ENCODE data around the gene MPND. TPM values are rescaled to one million over a fixed set of nuclear protein-coding genes. Genes with fewer than 3 reads are reported as not detected.

MPND gene
- total RNA-seq, 1 experiment from 2014 or later, result 4.6 TPM

DNA sequence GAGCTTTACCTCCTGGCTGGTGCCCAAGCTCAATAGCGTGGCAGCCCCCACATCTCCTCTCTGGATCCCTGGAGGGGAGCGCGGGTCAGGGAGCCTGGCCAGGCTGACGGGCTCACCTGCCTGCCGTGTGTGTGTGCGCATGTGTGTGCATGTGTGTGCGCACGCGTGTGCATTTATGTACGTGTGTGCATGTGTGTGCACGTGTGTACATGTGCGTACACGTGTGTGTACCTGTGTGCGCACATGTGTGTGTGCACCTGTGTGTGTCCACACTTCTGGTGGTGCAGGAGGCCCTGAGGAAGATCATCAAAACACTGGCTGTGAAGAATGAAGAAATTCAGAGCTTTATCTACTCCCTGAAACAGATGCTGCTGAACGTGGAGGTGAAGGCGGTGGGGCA, 37.7 kb upstream of the MPND start:
- Histone ChIP-seq H3K36me3 (no peaks in the 10 kb centered on the region), H3K9me3 (replicated peaks) (no peaks in the 10 kb centered on the region), H3K4me1 (replicated peaks) (no peaks in the 10 kb centered on the region), H3K27ac (no peak overlapping the region), H3K4me3 (no peak overlapping the region), H3K27me3 (replicated peaks) (no peaks in the 10 kb centered on the region)
- no peak for DNase-seq (ENCODE audit: low read depth in 1 of 2, low spot score in 2 of 2)

DNA sequence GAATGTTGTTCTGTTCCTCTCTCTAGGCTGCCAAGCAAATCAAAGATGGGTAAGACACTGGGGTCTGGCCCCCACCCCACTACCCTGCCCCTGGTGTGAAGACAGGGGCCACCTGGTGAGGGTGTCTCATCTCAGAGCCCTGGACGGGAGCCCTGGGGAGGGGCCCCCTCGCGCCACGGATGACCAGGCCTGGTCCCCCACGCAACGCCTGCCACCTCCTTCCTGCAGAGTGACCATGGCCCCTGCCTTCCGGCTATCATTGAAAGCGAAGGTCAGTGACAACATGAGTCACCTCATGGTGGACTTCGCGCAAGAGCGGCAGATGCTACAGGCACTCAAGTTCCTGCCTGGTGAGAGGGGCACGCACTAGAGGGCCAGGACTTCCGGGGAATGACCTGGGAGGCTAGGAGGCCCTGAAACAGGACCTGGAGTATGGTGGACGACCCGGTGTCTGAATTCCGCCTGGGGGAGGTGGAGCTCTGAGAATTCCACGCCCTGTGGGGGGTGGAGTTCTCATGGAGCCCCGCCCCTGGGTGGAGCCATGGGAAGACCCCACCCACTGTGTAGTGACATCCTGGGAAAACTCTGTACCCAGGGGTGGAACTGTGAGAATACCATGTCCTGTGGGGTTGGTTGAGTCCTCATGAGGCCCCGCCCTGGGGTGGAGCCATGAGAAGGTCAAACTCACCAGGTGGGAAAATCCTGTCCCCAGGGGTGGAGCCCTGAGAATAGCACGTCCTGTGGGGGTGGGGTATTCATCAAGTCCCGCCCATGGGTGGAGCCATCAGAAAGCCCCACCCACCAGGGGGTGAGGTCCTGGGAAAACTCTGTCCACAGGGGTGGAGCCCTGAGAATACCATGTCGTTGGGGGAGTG, 32.9 kb upstream of the MPND start:
- H3K36me3 ChIP-seq, result no peaks in the 10 kb centered on the region
- H3K4me1 ChIP-seq (replicated peaks), result no peaks in the 10 kb centered on the region
- no peaks in the 10 kb centered on the region for H3K9me3 ChIP-seq (replicated peaks)
- no peak overlapping the region for H3K27ac ChIP-seq
- no peak for DNase-seq (ENCODE audit: low read depth in 1 of 2, low spot score in 2 of 2)
- H3K27me3 ChIP-seq (replicated peaks), result no peaks in the 10 kb centered on the region
- H3K4me3 ChIP-seq, result no peak overlapping the region

DNA sequence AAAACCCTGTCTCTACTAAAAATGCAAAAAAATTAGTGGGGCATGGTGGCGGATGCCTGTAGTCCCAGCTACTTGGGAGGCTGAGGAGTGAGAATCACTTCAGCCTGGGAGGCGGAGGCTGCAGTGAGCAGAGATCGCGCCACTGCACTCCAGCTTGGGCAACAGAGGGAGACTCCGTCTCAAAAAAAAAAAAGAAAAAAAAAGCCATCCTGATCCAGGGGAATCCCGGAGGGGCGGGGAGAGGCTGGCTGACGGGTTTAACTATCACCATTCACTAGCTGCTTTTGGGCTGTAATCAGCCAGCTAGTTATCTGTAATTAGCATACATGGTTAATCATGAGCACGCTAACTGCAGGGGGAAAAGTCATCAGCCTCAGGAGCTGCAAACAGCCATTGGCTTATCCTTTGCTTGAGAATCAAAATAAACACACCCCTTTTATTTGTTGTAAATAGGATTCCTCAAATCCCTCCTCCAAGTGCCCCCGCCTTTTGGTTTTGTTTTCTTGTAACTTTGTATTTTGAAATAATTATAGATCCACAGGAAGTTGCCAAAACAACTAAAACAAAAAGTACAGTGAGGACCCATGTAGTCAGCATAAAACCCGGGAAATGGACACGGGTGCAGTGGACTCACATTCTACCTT, 29.4 kb upstream of the MPND start:
- no peaks in the 10 kb centered on the region for H3K27me3 ChIP-seq (replicated peaks)
- H3K4me3 ChIP-seq, result no peak overlapping the region
- no peaks in the 10 kb centered on the region for H3K4me1 ChIP-seq (replicated peaks)
- H3K27ac ChIP-seq, result no peak overlapping the region
- DNase-seq (ENCODE audit: low read depth in 1 of 2, low spot score in 2 of 2), result no peak
- H3K9me3 ChIP-seq (replicated peaks), result no peaks in the 10 kb centered on the region
- no peaks in the 10 kb centered on the region for H3K36me3 ChIP-seq

DNA sequence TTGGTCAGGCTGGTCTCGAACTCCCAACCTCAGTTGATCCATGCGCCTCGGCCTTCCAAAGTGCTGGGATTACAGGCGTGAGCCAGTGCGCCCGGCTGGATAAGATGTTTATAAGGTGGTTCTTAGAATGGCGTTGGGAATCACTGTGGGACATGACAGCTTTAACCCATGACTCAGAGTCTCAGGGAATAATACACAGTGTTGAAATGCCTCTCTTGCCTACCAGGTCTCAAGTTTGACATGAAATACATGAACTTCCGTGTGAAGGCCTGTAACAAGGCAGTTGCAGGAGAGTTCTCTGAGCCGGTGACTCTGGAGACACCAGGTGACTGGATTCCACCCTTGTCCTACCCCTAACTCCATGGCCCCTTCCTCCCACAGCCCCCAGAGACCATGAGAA, 26.4 kb upstream of the MPND start:
- Histone ChIP-seq H3K4me1 (replicated peaks) (no peaks in the 10 kb centered on the region), H3K9me3 (replicated peaks) (no peaks in the 10 kb centered on the region), H3K4me3 (no peak overlapping the region), H3K27me3 (replicated peaks) (no peaks in the 10 kb centered on the region), H3K36me3 (no peaks in the 10 kb centered on the region), H3K27ac (no peak overlapping the region)
- no peak for DNase-seq (ENCODE audit: low read depth in 1 of 2, low spot score in 2 of 2)

DNA sequence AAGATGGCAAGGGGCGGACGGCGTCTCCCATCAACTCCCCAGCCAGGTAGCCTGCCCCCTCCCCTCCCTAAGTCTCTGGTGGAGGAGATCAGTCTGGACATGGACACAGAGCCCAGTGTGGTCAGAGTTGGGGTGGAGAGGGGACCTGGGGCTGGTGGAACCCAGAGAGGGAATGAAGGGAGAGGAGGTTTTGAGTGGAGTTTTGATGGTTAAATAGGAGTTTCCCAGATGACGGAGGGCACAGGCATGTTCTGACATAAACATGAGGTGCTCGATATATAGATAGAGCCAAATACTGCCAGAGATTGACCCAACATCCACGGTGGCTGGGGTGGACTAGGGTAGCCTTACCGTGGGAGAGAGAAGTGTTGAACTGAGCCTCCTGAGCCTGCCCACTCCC, 24.9 kb upstream of the MPND start:
- no peaks in the 10 kb centered on the region for H3K36me3 ChIP-seq
- DNase-seq (ENCODE audit: low read depth in 1 of 2, low spot score in 2 of 2), result no peak
- H3K9me3 ChIP-seq (replicated peaks), result no peaks in the 10 kb centered on the region
- H3K27ac ChIP-seq, result no peak overlapping the region
- no peaks in the 10 kb centered on the region for H3K4me1 ChIP-seq (replicated peaks)
- H3K4me3 ChIP-seq, result no peak overlapping the region
- H3K27me3 ChIP-seq (replicated peaks), result no peaks in the 10 kb centered on the region

DNA sequence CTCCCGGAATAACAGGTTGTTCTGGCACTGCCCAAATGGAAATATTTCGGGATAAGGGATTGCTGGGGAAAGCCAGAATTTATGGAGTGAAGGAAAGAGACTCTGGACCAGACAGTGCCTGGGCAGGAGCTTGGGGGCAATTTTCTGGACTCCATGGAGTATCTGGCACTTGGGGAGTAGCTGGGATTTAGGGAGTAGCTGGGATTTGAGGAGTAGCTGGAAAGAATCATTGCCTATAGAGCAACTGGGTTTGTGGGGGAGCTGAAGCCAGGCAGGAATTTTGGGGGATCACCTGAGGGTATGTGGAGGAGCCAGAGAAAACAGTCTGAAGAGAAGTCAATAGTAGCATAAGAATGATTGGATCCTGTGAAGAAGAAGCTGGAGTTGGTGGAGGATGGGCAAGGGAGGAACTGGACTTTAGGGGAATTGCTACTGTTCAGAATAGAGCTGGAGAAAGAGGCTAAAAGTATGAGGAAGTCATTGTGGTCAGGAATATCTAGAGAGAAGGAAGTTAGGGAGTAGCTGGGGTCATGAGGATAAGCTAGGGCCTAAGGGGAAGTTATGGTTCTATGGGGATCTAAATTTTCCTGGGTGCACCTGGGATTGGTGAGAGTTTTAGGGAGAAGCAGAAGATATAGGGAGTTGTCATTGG, 24.2 kb upstream of the MPND start:
- Histone ChIP-seq H3K27me3 (replicated peaks) (no peaks in the 10 kb centered on the region), H3K9me3 (replicated peaks) (no peaks in the 10 kb centered on the region), H3K27ac (no peak overlapping the region), H3K4me3 (no peak overlapping the region), H3K36me3 (no peaks in the 10 kb centered on the region), H3K4me1 (replicated peaks) (no peaks in the 10 kb centered on the region)
- no peak for DNase-seq (ENCODE audit: low read depth in 1 of 2, low spot score in 2 of 2)

DNA sequence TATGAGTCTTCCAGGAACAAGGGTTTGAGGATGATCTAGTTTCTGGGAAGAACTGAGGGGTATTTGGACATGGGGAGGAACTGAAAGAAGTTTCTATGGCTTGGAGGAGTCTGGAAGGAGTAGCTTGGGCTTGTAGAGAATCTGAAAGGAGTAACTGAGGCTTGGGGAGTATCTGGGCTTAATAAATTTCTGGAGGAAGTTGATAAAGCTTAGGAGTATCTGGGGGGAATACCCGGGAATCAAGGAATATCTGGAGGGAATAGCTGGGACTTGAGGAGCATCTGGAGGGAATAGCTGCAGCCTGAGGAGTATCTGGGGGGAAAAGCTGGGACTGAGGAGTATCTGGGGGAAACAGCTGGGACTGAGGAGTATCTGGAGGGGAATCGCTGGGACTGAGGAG, 22.9 kb upstream of the MPND start:
- no peak overlapping the region for H3K4me3 ChIP-seq
- H3K27me3 ChIP-seq (replicated peaks), result no peaks in the 10 kb centered on the region
- H3K4me1 ChIP-seq (replicated peaks), result no peaks in the 10 kb centered on the region
- no peak overlapping the region for H3K27ac ChIP-seq
- DNase-seq (ENCODE audit: low read depth in 1 of 2, low spot score in 2 of 2), result no peak
- no peaks in the 10 kb centered on the region for H3K36me3 ChIP-seq
- no peaks in the 10 kb centered on the region for H3K9me3 ChIP-seq (replicated peaks)

DNA sequence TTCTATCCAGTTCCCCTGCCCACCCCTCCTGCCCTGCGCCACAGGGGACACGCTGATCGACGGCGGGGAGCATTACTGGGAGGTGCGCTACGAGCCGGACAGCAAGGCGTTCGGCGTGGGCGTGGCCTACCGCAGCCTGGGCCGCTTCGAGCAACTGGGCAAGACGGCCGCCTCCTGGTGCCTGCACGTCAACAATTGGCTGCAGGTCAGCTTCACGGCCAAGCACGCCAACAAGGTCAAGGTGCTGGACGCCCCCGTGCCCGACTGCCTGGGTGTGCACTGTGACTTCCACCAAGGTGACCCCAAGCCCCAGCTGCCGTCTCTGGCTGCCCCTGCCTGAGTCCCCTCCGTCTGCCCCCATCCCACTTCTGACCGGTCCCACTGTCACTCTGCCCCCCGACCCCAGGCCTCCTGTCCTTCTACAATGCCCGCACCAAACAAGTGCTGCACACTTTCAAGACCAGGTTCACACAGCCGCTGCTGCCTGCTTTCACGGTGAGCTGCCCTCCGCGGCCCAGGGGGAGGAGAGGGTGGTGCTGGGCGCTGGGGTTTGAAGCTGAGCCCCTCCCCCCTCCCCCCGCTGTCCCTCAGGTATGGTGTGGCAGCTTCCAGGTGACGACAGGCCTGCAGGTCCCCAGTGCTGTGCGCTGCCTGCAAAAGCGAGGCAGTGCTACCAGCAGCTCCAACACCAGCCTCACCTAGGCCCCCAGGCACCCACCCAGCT, 20.3 kb upstream of the MPND start:
- Histone ChIP-seq H3K27me3 (replicated peaks) (peaks cover 5% of the 10 kb centered on the region), H3K36me3 (no peaks in the 10 kb centered on the region), H3K9me3 (replicated peaks) (no peaks in the 10 kb centered on the region), H3K4me3 (no peak overlapping the region), H3K27ac (no peak overlapping the region), H3K4me1 (replicated peaks) (peaks cover 13% of the 10 kb centered on the region)
- DNase-seq (ENCODE audit: low read depth in 1 of 2, low spot score in 2 of 2), result peak in 1 of 2 experiments; percentile 42

DNA sequence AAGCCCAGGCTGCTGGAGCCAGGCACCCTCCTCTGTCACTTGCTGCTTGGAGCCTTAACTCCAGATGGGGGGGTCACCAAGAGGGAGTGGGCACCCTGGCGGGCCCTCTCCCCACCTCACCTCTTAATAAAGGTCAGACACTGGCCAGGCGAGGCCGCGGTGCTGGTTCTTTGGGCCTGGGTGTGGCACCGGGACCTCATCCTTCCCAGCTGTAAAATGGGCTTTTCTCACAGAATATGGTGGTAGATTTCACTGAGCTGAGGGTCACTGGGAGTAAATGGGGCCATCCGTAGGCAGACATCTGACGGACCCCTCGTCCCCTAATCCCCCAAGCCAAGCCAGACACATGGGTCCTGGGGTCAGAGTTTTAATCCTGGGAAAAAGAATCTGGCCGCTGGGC, 19.7 kb upstream of the MPND start:
- no peak overlapping the region for H3K27ac ChIP-seq
- no peak overlapping the region for H3K4me3 ChIP-seq
- H3K36me3 ChIP-seq, result no peaks in the 10 kb centered on the region
- DNase-seq (ENCODE audit: low read depth in 1 of 2, low spot score in 2 of 2), result no peak
- H3K27me3 ChIP-seq (replicated peaks), result peaks cover 5% of the 10 kb centered on the region
- no peaks in the 10 kb centered on the region for H3K9me3 ChIP-seq (replicated peaks)
- H3K4me1 ChIP-seq (replicated peaks), result peaks cover 17% of the 10 kb centered on the region

DNA sequence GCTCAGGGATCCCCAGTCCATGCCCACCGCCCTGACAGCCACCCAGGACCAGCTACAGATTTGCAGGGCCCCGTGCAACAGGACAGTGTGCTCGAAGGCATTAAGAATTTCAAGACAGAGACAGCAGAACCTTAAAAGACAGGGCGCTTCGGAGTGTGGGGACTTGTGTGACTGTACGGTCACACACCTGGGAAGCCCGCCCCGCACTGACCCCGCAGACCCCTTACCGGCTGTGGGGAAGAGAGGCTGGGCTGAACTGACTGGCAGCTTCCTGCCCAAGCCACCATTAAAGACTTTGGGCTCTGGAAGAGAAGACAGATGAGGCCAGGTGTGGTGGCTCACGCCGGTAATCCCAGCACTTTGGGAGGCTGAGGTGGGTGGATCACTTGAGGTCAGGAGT, 19.1 kb upstream of the MPND start:
- no peak overlapping the region for H3K27ac ChIP-seq
- peaks cover 18% of the 10 kb centered on the region for H3K4me1 ChIP-seq (replicated peaks)
- no peak overlapping the region for H3K4me3 ChIP-seq
- H3K27me3 ChIP-seq (replicated peaks), result peaks cover 5% of the 10 kb centered on the region
- no peak for DNase-seq (ENCODE audit: low read depth in 1 of 2, low spot score in 2 of 2)
- no peaks in the 10 kb centered on the region for H3K36me3 ChIP-seq
- no peaks in the 10 kb centered on the region for H3K9me3 ChIP-seq (replicated peaks)

DNA sequence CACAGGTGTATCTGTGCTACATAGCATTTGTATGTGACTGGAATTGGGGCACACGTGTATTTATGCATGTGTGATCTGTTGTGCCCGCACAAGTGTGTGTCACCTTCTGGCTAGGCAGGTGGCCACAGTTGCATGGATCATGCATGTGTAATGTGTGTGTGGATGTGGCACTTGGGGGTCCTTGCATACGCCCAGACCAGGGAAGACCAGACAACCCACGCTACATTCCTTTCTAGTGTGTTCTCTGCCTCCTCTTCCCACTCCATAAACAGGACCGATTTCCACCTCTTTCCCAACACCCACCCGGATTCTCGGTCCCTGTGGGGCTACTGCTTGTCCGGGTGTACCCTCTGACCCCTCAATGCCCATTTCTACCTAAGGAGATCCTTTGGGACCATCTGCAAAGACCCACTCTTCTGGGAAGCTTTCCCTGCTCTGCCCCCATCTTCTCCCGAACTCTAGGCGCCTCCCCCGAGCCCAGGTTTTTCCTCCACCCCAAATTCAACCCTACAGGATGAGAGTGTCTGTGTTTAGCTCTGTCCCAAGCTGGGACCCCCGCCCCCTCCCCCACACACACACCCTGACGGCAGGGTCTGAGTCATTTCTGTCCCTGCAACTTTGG, 17.0 kb upstream of the MPND start:
- Histone ChIP-seq H3K36me3 (no peaks in the 10 kb centered on the region), H3K27me3 (replicated peaks) (peaks cover 5% of the 10 kb centered on the region), H3K4me1 (replicated peaks) (peaks cover 18% of the 10 kb centered on the region), H3K27ac (no peak overlapping the region), H3K9me3 (replicated peaks) (no peaks in the 10 kb centered on the region), H3K4me3 (no peak overlapping the region)
- no peak for DNase-seq (ENCODE audit: low read depth in 1 of 2, low spot score in 2 of 2)

DNA sequence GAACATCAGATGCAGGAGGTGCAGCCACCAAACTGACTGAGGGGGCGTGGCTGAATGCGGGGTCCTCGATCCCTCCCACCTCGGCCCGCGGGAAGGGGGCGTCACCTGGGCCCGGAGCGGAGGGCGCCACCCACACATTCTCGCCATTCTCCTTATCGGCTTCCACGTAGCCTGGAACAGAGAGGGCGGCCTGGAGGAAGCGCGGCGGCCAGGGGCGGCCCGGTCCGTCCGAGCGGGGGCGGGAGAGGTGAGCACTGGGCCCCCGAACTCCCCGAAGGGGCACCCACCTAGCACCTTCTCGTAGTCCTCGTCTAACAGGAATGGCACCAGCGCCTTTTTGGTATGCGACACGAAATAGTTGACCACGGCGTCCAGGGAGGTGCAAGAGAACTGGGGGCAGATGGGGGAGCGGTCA, 16.5 kb upstream of the MPND start:
- no peak overlapping the region for H3K4me3 ChIP-seq
- H3K4me1 ChIP-seq (replicated peaks), result peaks cover 18% of the 10 kb centered on the region
- peak in 1 of 2 experiments; percentile 46 for DNase-seq (ENCODE audit: low read depth in 1 of 2, low spot score in 2 of 2)
- H3K27me3 ChIP-seq (replicated peaks), result peaks cover 5% of the 10 kb centered on the region
- H3K27ac ChIP-seq, result no peak overlapping the region
- H3K9me3 ChIP-seq (replicated peaks), result no peaks in the 10 kb centered on the region
- H3K36me3 ChIP-seq, result no peaks in the 10 kb centered on the region

DNA sequence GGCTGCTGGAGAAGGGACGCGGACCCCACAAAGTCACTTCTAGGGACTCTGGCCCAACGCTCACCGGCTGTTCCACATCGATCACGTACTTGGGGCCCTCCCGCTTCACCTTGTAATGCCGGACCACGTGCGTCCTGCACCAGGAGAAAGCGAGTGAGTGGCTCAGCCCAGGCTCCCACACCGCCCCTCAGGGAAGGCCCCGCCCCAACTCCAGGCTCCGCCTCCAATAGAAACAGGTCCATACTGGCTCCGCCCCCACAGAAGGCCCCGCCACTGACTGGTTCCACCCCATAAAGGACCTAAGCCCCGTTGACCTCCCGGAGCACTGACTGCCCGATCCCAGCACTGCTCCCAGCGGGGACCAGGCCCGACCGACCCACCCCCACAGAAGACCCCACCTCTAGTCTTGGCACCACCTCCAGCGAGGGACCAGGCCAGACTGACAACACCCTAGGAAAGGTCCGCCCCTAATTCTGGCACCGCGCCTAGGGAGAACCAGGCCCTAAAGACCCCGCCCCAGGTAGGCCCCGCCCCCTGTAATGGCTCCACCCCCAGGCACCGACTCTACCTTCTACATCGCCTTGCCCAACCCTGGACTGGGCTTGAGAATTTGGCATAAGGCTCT, 16.0 kb upstream of the MPND start:
- no peak overlapping the region for H3K27ac ChIP-seq
- H3K4me3 ChIP-seq, result peak overlapping the region; percentile 32
- H3K4me1 ChIP-seq (replicated peaks), result peaks cover 18% of the 10 kb centered on the region
- H3K27me3 ChIP-seq (replicated peaks), result peaks cover 5% of the 10 kb centered on the region
- H3K36me3 ChIP-seq, result no peaks in the 10 kb centered on the region
- peak; percentile 39 to 68 for DNase-seq (ENCODE audit: low read depth in 1 of 2, low spot score in 2 of 2)
- H3K9me3 ChIP-seq (replicated peaks), result no peaks in the 10 kb centered on the region

Data from SJSA1 (cell line).